GM12873 (cell line): ENCODE results near the gene LRRIQ4.
A peak's percentile ranks its signal among the peaks of the same experiment; 100 is the strongest.

ENCODE experiments used
- TF ChIP-seq, protein P1 (sequence below): IDR thresholded peaks from 2 replicates; pipeline ENCODE4 v1.5.1; 2012; ENCODE audit warnings: low read depth, mild to moderate bottlenecking, moderate library complexity, low read length, control low read depth; ENCODE audit not compliant: insufficient read depth; ENCODE audit errors: missing control alignments

LRRIQ4 gene

DNA sequence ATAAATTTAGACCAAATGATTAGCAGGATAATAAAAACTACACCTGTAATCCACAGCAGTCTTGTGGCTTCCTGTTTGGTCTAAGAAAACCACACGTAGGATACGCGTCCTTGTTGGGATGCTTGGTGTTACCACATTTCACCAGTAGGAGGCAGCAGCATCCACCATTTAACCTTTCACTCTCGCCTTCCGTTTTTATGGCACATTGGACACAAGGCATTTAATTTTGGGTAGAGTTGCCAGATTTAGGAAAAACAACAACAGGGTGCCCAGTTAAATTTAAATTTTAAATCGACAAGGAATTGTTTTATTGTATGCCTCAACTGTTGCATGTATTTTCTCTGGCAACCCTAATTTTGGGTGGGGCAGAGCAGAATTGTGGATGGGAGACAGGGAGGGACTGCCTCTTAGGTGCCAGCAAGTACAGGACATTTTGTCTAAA, 50.8 kb downstream of the LRRIQ4 start:
- TF ChIP-seq, protein P1, sequence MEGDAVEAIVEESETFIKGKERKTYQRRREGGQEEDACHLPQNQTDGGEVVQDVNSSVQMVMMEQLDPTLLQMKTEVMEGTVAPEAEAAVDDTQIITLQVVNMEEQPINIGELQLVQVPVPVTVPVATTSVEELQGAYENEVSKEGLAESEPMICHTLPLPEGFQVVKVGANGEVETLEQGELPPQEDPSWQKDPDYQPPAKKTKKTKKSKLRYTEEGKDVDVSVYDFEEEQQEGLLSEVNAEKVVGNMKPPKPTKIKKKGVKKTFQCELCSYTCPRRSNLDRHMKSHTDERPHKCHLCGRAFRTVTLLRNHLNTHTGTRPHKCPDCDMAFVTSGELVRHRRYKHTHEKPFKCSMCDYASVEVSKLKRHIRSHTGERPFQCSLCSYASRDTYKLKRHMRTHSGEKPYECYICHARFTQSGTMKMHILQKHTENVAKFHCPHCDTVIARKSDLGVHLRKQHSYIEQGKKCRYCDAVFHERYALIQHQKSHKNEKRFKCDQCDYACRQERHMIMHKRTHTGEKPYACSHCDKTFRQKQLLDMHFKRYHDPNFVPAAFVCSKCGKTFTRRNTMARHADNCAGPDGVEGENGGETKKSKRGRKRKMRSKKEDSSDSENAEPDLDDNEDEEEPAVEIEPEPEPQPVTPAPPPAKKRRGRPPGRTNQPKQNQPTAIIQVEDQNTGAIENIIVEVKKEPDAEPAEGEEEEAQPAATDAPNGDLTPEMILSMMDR: peak; percentile 94

DNA sequence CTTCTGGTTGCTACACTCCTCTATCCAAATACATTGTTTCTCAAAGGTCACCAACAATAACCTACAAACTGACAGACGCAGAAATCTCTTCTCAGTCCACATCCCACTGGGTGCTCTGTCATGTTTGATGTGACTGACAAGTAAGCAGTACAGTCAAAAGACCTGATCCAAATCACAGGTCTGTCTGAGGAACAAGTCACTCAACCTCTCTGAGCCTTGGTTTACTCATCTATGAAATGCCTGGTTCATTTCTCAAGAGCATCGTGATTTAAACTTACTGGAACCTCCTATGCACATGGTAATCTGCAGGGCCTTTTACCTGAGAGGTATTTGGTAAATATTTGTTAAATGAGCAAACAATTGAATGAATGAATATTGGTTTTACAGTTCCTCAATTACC, 51.6 kb downstream of the LRRIQ4 start:
- TF ChIP-seq, protein P1: no peak

DNA sequence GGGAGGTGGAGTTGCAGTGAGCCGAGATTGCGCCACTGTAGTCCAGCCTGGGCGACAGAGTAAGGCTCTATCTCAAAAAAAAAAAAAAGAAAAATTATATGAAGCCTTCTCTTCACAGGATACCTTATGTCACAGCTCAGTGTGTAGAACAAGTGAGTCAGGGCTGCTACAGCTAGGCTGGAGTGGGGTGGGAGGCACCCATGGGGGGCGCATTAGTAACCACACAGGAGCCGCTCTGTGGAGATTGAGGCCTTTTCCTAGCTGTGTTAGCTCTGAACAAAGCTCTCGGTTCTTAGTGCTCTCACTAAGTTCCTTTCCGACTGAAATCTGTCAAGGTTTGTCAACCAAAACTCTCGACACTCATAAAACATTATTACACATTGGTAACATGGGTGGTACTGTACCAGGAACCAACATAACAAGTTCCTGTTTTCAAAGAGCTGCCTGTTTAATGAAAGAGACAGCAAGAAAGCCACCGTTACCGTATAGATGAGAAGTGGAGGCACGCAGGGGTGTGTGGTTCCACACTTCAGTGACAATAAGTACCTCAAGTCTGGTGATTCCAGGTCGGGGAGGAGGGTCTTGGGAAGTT, 52.6 kb downstream of the LRRIQ4 start:
- TF ChIP-seq, protein P1: no peak

DNA sequence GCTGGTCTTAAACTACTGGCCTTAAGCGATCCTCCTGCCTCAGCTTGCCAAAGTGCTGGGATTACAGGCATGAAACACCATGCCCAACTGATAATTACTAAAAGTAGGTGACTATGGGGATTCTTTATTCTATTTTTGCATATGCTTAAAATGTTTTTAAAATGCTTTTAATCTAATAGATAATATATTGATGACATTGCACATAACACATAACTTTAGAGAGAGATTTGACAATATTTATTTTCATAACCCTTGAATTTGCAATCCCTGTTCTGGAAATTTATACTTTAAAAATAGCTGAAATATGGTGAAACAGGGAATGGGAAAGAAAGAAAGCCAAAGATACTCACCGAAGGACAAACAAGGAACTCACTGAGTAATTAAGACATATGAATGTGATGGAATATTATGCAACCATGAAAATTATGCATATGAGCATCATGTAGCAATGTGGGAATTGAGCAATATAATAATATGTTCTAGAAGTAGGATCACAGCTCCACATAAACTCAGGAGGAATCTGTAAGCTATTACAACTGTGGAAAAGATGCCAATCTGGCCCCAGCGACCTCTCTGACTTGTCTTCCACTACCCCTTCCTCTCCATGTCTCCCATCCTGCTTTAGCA, 55.0 kb downstream of the LRRIQ4 start:
- TF ChIP-seq, protein P1: no peak

DNA sequence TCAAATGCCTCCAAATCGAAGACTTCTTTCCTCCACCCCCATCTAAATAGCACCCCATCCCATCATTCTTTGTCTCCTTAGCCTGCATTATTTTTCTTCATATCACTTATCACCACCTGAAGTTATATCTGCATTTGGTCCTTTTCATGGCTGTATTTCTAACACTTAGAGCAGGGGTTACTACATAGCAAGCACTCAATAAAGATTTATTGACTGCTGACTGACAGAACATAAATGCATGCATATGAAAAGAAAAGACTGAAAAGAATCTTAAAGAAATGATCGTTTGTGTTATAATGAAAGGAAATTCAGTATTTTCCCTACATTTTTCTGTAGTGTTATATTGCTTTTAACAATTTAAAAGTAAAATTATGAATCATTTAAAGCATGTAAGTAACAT, 55.7 kb downstream of the LRRIQ4 start:
- TF ChIP-seq, protein P1: no peak

DNA sequence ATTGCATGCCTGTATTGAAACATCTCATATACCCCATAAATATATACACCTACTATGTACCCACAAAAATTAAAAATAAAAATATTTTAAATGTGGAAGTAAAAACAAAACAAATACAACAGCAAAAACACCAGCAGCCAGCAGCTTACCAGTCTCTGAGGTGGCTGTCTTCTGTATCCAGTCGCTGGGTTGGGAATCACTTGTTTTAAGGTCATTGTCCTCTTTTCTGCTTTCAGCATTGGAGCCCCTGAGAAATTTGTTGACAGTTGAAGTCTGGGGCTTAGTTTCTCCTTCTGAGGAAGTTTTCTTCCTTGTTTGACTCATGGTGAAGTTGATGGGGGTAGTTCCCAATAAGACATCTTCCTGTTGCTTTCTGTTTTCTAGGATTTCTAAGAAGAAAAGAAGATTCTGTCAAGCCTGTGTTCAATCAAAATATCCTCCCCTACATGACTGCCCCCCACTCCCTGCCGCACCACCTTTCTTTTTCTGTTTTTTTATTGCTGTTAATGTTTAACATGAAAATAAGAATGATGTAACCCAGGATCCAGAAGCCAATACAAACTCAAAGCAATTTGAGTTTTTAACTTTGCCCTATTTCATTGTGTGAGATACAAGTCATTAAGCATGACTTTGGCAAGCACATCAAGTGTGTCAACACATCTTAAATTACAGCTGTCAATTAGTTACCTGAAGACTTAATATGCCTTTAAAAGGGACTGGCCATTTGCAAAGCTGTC, 57.0 kb downstream of the LRRIQ4 start, which contains the start of gene LRRC31:
TSS of gene LRRC31 (minus strand) at position 452 of the 737 bp plus-strand sequence. CDS start at position 324, 128 bp downstream.
- TF ChIP-seq, protein P1: no peak
